ENCODE results near the gene HOXD11. TPM values are rescaled to one million over a fixed set of nuclear protein-coding genes. Genes with fewer than 3 reads are reported as not detected.

Gene HOXD11
- total and polyA plus RNA-seq, 2 of the 4 experiments (the other 2 are of a cell fraction) = not detected

- DNase-seq (no peak), ATAC-seq (ENCODE audit: low read depth) (no peak)
- TF ChIP-seq SMC3 (IDR thresholded peaks at IDR 0.05; ENCODE audit: low read depth, low read length) (no peak), MAFK (IDR thresholded peaks at IDR 0.05; ENCODE audit: low read depth, low read length) (no peak), RFX5 (IDR thresholded peaks at IDR 0.05; ENCODE audit: low read depth, low read length) (no peak), CTCF (conservative IDR thresholded peaks at IDR 0.05; ENCODE audit: low read depth, low read length) (no peak), ELK1 (IDR thresholded peaks at IDR 0.05; ENCODE audit: borderline replicate concordance, low read depth, low read length) (no peak), CHD1 (IDR thresholded peaks at IDR 0.05; ENCODE audit: low read depth, low read length) (no peak), USF2 (IDR thresholded peaks at IDR 0.05; ENCODE audit: low read depth, low read length) (no peak), RAD21 (IDR thresholded peaks at IDR 0.05; ENCODE audit: low read length) (no peak), FOS (IDR thresholded peaks at IDR 0.05; ENCODE audit: low read depth, low read length) (no peak), NFE2L2 (IDR thresholded peaks at IDR 0.05; ENCODE audit: low read depth, low read length) (no peak), BHLHE40 (IDR thresholded peaks at IDR 0.05; ENCODE audit: low read depth, low read length) (no peak), RCOR1 (IDR thresholded peaks at IDR 0.05; ENCODE audit: insufficient replicate concordance, low read length) (no peak)
- Histone ChIP-seq H3K4me2 (ENCODE audit: low read depth, low read length) (no peak overlapping the region), H4K91ac (ENCODE audit: insufficient read depth, low read depth, low read length) (no peak overlapping the region), H2BK120ac (ENCODE audit: low read depth, low read length) (no peak overlapping the region), H2BK20ac (ENCODE audit: low read depth, low read length) (no peak overlapping the region), H3K18ac (ENCODE audit: low read depth, low read length) (no peak overlapping the region), H3K27ac (ENCODE audit: insufficient read depth, low read length) (no peak overlapping the region), H3K9ac (ENCODE audit: low read depth, low read length) (no peak overlapping the region), H3K27me3 (ENCODE audit: control insufficient read depth, insufficient read depth, low read length) (peaks cover 91% of the 10 kb centered on the region), H2BK5ac (ENCODE audit: low read depth, low read length, poor library complexity, severe bottlenecking) (no peak overlapping the region), H3K9me3 (ENCODE audit: control insufficient read depth, insufficient read depth, low read length) (peaks cover 12% of the 10 kb centered on the region), H2AFZ (replicated peaks; ENCODE audit: low read length, poor library complexity) (no peak overlapping the region), H3K36me3 (ENCODE audit: control insufficient read depth, insufficient read depth, low read length) (no peaks in the 10 kb centered on the region), H3K4me1 (ENCODE audit: control insufficient read depth, insufficient read depth, low read length) (no peaks in the 10 kb centered on the region), H2AK5ac (ENCODE audit: low read depth, low read length) (no peak overlapping the region), H2BK15ac (ENCODE audit: low read depth, low read length) (no peak overlapping the region), H3K9me1 (ENCODE audit: insufficient read depth, low read length) (no peaks in the 10 kb centered on the region), H4K8ac (ENCODE audit: low read depth in 2 of 2, low read length in 2 of 2) (no peak overlapping the region), H4K20me1 (ENCODE audit: insufficient read depth, low read length) (no peaks in the 10 kb centered on the region), H3K56ac (ENCODE audit: extremely low read depth, insufficient read depth, low read length) (no peak overlapping the region), H3K4me3 (ENCODE audit: insufficient read depth, low read depth, low read length) (no peak overlapping the region), H3K23ac (ENCODE audit: low read depth, low read length) (no peak overlapping the region), H2AK9ac (replicated peaks; ENCODE audit: low read depth, low read length, poor library complexity) (no peak overlapping the region), H4K5ac (ENCODE audit: low read depth, low read length) (no peak overlapping the region), H3K14ac (replicated peaks; ENCODE audit: low read depth, low read length) (no peak overlapping the region), H3K79me1 (ENCODE audit: low read depth in 1 of 2, low read length in 2 of 2) (no peaks in the 10 kb centered on the region), H3K4ac (ENCODE audit: low read depth, low read length) (no peak overlapping the region)
- no TSS peak for BruUV-seq (replicated peaks)
- ChIA-PET POLR2A (ENCODE audit: unreplicated experiment) (interaction anchor here (0.6 kb wide), 1 partner anchor 223 kb away, joined by 13 read pairs; no protein-coding TSS in a partner anchor), CTCF (interaction anchor here (0.6 to 3.3 kb wide), 2 partner anchors 300 to 739 kb away, joined by 5 to 7 read pairs; no protein-coding TSS in a partner anchor)
- intact Hi-C loops (cut with micrococcal nuclease) = no loop called here
- dilution Hi-C loops (cut with HindIII; ENCODE audit: low sequenced_read_pairs, unreplicated experiment) = no loop called here
- in situ Hi-C loops (cut with MboI; ENCODE audit: low sequenced_read_pairs) = no loop called here
- 0% methylated on average over 2 of the region's 11 CpGs; no CpG with 5 or more reads in 1 of the 2 experiments for WGBS, 2 experiments (ENCODE audit: extremely low coverage in 2 of 2, insufficient read length in 1 of 2)
These were observed 47.6 kb downstream of the HOXD11 start for GRCh38 chr2:176154576-176155252.
